Ascending aorta (tissue), 2 donors: ENCODE results near the gene ZMIZ1. TPM values are rescaled to one million over a fixed set of nuclear protein-coding genes. Genes with fewer than 3 reads are reported as not detected.

ENCODE experiments used
- DNase-seq, 2 donors: peaks; one replicate each; pipeline ENCODE4 v3.0.0-alpha.2; 2019; ENCODE audit warnings: low spot score in 2 of 2
- H3K27ac ChIP-seq, 2 donors: fragments of 200-600 bp; sonication (generic); one replicate each; pipeline ENCODE4 v1.5.1; 2016 to 2017; ENCODE audit warnings: mild to moderate bottlenecking in 1 of 2
- H3K27me3 ChIP-seq: fragments of 200-600 bp; sonication (generic); one replicate; pipeline ENCODE4 v1.5.1; 2017
- H3K36me3 ChIP-seq, 2 donors: fragments of 200-600 bp; sonication (generic); one replicate each; pipeline ENCODE4 v1.5.1; 2016
- H3K4me1 ChIP-seq, 2 donors: fragments of 200-600 bp; sonication (generic); one replicate each; pipeline ENCODE4 v1.5.1; 2016 to 2017; ENCODE audit warnings: mild to moderate bottlenecking in 1 of 2
- H3K4me3 ChIP-seq, 2 donors: fragments of 200-600 bp; sonication (generic); one replicate each; pipeline ENCODE4 v1.5.1; 2016 to 2017; ENCODE audit warnings: mild to moderate bottlenecking in 1 of 2
- H3K9me3 ChIP-seq, 2 donors: fragments of 200-600 bp; sonication (generic); one replicate each; pipeline ENCODE4 v1.5.1; 2016
- intact Hi-C: fragments of 100-400 bp; cut with DNase I; formaldehyde crosslinking; loops from one replicate; pipeline ENCODE4 v1.15.1; 2023
- total RNA-seq: library from RNA; depleted of rRNA; stranded (reverse); fragments of >200 nt; gene quantifications from one replicate; pipeline ENCODE4 v1.1.0, GENCODE V29; 2016
- TF ChIP-seq, protein P1 (sequence below), 3 experiments: fragments of 200-600 bp in 2 of 3; fragments of 450-650 bp in 1 of 3; sonication (generic) in 2 of 3; IDR thresholded peaks; one replicate each; pipeline ENCODE4 v1.5.1; 2016 to 2019; ENCODE audit warnings: antibody characterized with exemption in 3 of 3, mild to moderate bottlenecking in 1 of 3, moderate library complexity in 1 of 3

Gene ZMIZ1
- total RNA-seq, 1 donor from 2014 or later, result 96.2 TPM

DNA sequence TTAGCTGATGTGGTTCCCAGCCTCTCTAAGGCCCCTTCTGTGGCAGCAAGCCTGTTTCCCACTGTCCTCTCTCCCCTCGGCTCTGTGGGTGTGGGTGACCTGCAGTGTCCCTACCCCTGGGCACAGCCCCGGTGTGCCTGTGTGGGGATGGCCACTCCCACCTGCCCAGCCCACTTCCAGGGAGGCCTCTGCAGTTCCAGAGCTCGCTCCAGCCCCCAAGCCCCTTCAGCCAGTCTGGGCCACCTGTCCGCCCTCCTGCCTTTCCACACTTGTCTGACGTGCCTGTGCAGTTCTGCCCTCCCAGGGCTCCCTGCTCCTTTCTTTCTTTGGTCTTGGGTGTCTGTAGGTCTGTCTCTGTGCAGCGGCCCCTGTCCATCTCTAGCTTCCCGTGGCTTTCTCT is 151.5 kb downstream of the ZMIZ1 start:
- TF ChIP-seq, protein P1, sequence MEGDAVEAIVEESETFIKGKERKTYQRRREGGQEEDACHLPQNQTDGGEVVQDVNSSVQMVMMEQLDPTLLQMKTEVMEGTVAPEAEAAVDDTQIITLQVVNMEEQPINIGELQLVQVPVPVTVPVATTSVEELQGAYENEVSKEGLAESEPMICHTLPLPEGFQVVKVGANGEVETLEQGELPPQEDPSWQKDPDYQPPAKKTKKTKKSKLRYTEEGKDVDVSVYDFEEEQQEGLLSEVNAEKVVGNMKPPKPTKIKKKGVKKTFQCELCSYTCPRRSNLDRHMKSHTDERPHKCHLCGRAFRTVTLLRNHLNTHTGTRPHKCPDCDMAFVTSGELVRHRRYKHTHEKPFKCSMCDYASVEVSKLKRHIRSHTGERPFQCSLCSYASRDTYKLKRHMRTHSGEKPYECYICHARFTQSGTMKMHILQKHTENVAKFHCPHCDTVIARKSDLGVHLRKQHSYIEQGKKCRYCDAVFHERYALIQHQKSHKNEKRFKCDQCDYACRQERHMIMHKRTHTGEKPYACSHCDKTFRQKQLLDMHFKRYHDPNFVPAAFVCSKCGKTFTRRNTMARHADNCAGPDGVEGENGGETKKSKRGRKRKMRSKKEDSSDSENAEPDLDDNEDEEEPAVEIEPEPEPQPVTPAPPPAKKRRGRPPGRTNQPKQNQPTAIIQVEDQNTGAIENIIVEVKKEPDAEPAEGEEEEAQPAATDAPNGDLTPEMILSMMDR (IDR thresholded peaks at IDR 0.05), result no peak
- Histone ChIP-seq H3K27me3 (no peaks in the 10 kb centered on the region), H3K27ac (no peak overlapping the region), H3K4me3 (no peak overlapping the region), H3K9me3 (no peaks in the 10 kb centered on the region), H3K36me3 (peaks cover 29 to 31% of the 10 kb centered on the region in 2 donors), H3K4me1 (peaks cover 6 to 18% of the 10 kb centered on the region in 2 donors)
- no peak for DNase-seq
- intact Hi-C loops, result no loop called here

DNA sequence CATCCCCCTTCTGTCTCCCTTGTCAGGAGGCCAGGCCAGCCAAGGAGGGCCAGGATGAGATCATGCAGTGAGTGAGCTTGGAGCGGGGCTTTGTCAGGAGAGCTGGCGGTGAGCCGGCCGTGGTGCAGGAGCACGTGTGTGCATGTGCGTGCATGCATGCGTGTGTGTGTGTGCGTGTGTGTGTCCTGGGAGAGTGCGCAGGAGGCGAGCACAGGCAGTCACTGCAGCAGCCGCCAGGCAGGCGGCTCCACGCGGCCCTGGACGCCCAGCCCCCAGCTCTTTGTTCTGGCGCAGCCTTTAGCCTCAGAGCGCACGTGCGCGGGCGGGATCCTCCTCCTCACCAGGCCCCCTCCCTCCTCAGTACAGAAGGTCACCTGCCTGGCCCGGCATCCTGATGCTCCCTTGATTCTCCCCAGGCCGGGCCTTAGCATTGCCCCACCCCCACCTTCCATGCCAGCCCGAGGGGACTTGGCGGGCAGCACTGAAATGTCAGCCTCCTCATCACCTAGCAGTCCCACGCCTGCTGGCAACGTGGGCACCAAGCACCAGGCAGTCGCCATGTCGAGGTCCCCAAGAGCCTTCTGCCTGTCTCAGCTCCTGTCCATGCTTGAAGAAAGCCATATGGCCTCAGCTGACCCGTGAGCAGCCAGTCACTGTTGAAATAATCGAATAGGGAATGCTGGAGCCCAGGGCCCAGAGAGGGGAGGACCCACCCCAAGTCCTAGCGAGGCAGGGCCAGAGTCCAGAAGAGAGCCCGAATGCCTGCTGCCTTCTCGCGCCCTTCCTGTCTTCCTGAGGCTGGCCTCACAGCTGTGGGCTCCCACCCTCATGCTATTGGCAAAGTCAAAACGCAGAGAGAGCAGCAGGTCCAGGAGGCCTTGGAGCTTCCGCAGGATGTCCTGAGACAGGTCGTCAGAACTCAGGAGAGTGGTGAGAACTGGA is 152.6 kb downstream of the ZMIZ1 start:
- DNase-seq, result no peak
- Histone ChIP-seq H3K4me3 (no peak overlapping the region), H3K4me1 (peaks cover 6 to 18% of the 10 kb centered on the region in 2 donors), H3K27ac (peak overlapping the region in 1 of 2 donors; percentile 11), H3K36me3 (peaks cover 20% of the 10 kb centered on the region in 2 donors), H3K27me3 (no peaks in the 10 kb centered on the region), H3K9me3 (no peaks in the 10 kb centered on the region)
- intact Hi-C loops, result no loop called here
- TF ChIP-seq, protein P1 (IDR thresholded peaks at IDR 0.05), result no peak

DNA sequence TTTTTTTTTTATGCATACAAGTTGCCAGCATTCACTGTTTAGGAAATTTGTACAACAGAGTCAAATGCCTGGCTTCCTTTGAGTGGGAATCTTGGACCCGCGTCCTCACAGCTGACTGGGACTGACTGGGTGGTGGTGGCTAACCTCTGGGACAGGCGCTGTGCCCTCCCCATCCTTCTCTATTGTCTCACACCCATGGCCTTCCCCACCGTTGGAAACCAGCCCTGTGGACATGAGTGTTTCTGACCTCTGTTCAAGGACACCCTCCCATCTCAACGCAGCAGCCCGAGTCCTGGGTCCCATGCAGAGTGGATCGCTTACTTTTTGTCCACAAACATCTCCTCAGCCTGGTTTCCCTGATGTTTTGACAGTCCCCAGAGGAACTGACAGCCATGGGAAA is 153.4 kb downstream of the ZMIZ1 start:
- Histone ChIP-seq H3K27ac (peak overlapping the region in 1 of 2 donors; percentile 11), H3K27me3 (no peaks in the 10 kb centered on the region), H3K9me3 (no peaks in the 10 kb centered on the region), H3K4me3 (no peak overlapping the region), H3K36me3 (peaks cover 13 to 17% of the 10 kb centered on the region in 2 donors), H3K4me1 (peaks cover 6 to 18% of the 10 kb centered on the region in 2 donors)
- intact Hi-C loops, result no loop called here
- no peak for DNase-seq
- TF ChIP-seq, protein P1 (IDR thresholded peaks at IDR 0.05), result no peak

DNA sequence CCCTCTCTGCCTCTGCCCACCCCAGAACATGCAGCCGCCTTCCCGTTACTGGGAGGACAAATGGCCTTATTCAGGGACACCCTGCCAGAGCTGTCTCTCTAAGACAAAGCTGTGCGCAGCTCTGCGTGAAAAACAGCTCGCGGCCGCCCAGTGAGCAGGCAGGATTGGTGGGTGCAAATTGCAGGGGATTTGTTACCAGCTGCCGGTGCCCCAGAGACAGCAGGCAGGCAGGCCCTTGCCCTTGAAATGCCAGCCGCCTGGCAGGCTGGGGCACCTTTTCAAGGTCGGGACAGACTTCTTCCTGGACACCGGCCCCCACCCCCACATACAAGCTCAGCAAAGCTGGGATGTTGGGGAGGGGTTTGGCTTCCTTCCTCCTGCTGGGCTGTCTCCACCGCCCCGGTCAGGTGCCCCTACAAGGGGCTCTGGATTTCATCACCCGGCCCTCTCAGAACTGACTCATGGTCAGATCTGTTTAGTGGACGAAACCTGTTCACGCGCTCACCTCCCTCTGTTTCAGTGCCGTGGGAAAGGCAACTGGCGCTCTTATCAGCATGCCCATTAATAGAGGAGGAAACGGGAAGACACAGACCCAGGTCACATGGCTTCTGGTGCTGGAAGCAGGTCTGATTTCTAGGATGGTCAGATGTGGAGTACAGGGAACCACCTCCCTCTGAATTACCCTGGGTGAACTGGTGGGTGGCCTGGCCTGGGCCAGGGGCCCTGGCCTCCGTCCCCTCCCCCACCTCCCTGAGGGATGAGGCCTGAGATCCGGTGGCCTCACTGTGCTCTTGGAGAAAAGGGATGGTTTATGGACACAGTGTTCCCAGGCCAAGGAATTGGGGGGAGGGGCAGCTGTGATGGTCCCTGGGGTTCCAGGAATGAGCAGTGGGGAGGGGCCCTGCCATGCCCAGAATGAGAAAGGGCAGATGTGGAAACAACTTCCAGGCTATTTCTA is 154.6 kb downstream of the ZMIZ1 start:
- DNase-seq, result no peak
- Histone ChIP-seq H3K9me3 (no peaks in the 10 kb centered on the region), H3K27me3 (no peaks in the 10 kb centered on the region), H3K36me3 (peaks cover 6 to 10% of the 10 kb centered on the region in 2 donors), H3K4me3 (no peak overlapping the region), H3K27ac (no peak overlapping the region), H3K4me1 (peaks cover 6 to 18% of the 10 kb centered on the region in 2 donors)
- intact Hi-C loops, result no loop called here
- TF ChIP-seq, protein P1 (IDR thresholded peaks at IDR 0.05), result no peak

DNA sequence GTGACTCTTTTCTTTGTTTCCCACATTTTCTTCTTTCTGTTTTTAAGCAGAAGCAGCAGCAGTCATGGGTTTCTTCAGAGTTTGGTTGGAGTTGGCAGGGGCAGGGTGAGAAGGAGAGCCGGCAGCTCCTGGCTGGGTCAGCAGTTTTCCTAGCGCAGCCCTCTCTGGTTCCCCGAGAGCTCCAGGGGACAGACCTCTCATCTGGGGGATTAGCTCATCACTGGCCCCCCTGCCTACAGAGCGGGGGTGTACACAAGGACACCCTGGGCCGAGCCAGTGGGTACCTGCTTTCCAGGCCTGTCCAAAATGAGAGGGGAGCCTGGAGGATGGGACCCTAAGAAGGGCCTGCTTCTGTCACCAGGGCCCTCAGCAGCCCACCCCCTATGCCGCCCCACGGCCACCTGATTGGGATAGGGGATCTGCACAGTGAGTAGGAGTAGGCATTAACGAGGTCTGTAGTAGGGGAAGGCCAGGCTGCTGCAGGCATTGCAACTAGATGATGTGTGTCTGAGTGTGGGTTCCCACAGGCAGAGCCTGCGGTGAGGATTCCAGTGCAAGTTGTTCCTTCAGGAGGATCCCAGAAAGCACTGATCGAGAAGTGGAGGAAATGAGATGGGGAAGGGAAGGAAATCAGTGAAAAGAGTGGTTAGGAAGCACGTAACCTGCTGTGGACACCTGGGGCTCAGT is 155.6 kb downstream of the ZMIZ1 start:
- intact Hi-C loops, result no loop called here
- Histone ChIP-seq H3K27ac (no peak overlapping the region), H3K4me1 (peaks cover 6 to 16% of the 10 kb centered on the region in 2 donors), H3K4me3 (no peak overlapping the region), H3K27me3 (no peaks in the 10 kb centered on the region), H3K36me3 (peaks cover 12 to 20% of the 10 kb centered on the region in 2 donors), H3K9me3 (no peaks in the 10 kb centered on the region)
- TF ChIP-seq, protein P1 (IDR thresholded peaks at IDR 0.05), result no peak
- no peak for DNase-seq
